ENCODE data around the gene BRPF3.

DNA sequence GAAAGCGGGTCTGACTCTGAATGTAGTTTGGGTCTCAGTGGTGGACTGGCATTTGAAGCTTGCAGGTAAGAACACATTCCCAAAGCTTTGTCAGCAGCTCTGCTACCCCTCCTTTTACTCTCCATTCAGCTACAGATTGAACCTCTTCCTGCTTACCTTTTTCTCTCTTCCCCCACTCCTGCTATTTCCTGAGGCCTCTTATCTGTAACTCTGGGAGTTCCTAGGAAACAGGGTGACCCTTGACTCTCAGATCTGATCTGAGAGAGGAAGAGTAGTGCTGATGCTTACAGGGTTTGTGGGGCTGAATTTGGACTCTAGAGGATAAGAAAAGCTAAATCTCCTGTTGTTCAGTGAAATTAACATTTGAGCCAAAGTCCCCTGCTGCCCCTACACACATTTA, 21.4 kb downstream of the BRPF3 start:
- TF ChIP-seq HDAC2 (IDR thresholded peaks at IDR 0.05) (no peak), EZH2 (IDR thresholded peaks at IDR 0.05; ENCODE audit: borderline replicate concordance, control insufficient read depth, low read depth, low read length) (no peak), DPF2 (IDR thresholded peaks at IDR 0.05) (no peak), SIN3A (IDR thresholded peaks at IDR 0.05; ENCODE audit: low read depth, low read length) (no peak), RBBP5 (conservative IDR thresholded peaks at IDR 0.05) (no peak)
- TF ChIP-seq, protein P1, sequence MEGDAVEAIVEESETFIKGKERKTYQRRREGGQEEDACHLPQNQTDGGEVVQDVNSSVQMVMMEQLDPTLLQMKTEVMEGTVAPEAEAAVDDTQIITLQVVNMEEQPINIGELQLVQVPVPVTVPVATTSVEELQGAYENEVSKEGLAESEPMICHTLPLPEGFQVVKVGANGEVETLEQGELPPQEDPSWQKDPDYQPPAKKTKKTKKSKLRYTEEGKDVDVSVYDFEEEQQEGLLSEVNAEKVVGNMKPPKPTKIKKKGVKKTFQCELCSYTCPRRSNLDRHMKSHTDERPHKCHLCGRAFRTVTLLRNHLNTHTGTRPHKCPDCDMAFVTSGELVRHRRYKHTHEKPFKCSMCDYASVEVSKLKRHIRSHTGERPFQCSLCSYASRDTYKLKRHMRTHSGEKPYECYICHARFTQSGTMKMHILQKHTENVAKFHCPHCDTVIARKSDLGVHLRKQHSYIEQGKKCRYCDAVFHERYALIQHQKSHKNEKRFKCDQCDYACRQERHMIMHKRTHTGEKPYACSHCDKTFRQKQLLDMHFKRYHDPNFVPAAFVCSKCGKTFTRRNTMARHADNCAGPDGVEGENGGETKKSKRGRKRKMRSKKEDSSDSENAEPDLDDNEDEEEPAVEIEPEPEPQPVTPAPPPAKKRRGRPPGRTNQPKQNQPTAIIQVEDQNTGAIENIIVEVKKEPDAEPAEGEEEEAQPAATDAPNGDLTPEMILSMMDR (IDR thresholded peaks at IDR 0.05 in 2 of 3, conservative IDR thresholded peaks at IDR 0.05 in 1 of 3; ENCODE audit: control insufficient read depth in 2 of 3, extremely low read depth in 1 of 3, insufficient read depth in 1 of 3, low read depth in 3 of 3, low read length in 3 of 3): no peak
- TF ChIP-seq, protein P2, sequence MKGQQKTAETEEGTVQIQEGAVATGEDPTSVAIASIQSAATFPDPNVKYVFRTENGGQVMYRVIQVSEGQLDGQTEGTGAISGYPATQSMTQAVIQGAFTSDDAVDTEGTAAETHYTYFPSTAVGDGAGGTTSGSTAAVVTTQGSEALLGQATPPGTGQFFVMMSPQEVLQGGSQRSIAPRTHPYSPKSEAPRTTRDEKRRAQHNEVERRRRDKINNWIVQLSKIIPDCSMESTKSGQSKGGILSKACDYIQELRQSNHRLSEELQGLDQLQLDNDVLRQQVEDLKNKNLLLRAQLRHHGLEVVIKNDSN (IDR thresholded peaks at IDR 0.05; ENCODE audit: borderline replicate concordance, extremely low read length, insufficient read depth, low read depth, low read length): no peak

All from GM12878 (cell line).